Suppressor macrophage treated with lipopolysaccharide for 1 hour (primary cell): ENCODE data around the gene PPP1R15B.
A peak's percentile ranks its signal among the peaks of the same experiment; 100 is the strongest.

Experiments
- DNase-seq, 3 donors: peaks; one replicate each; pipeline ENCODE4 v3.0.0-alpha.2; 2020 to 2022

PPP1R15B gene

DNA sequence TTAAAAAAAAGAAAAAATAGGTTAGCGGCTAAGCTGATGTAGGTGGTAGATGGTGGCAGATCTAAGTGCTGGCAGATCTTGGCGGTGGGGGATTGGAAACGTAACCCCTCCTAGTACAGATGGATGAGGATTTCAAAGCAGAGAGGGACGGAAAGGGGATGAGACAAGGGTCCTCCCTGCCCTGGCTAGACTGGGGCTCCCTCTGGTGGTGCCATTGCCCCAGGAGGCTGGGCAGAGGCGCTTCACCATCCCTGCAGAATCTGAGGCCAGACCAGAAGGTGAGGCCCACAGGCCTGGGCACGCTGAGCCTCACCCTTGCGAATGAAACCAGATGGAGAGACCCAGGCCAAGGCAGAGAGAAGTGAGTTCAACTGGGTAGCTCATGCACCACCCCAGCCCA is 44.9 kb downstream of the PPP1R15B start:
- peak in 2 of 3 donors; percentile 27 to 50 for DNase-seq

DNA sequence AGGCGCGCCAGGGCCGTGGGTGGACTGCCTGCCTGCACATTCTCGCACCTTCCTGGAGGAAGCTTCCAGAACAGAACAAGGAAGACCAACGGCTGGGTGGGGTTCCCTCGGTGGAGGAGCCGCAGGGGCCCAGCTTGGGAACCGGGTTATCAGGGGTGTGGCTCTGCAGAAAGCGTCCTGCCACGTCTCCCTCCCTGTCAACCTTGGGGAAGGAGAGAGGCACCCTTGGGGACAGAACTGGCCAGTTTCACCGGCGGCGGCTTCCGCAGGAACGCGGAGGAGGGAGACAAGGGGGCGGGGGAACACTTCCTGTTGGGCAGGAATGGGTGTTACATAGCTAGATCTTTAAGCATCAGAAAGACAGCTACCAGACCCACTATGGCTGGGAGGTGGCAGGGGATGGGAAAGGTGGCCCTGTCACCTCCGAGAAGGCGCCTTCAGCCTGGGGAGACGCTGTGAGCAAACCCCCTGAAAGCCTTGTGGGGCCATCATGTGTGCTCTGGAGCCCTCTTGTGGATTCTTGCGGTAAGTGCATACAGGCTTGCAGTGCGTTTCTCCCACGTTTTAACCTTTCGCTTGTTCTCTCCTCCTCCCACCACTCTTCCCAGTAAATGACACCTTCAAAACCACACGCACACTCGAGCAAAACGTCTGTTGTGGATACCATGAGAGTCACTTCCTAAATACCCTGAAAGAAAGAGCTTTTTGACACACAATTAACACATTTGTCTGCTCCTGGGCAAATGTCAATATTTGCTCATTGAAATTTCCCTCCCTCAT is 48.1 kb downstream of the PPP1R15B start:
- peak; percentile 80 to 83 (median 82) for DNase-seq

DNA sequence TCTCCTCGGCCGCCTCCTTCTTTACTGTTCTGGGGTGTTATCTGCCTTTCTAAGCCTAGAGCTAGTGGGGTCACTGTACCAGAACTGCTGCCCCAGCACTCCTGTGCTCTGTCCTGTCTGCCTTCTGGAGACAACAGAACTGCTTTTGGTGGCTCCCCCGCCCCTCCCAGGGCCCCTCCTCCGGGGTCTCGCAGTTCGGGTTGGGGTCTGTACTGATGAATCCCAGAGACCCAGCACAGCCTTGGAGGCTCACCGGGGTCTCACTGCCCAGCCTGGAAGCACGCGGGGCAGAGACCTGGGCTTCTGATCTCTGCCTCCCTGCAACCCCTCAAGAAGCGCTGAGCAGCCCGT is 48.7 kb downstream of the PPP1R15B start:
- DNase-seq: no peak

DNA sequence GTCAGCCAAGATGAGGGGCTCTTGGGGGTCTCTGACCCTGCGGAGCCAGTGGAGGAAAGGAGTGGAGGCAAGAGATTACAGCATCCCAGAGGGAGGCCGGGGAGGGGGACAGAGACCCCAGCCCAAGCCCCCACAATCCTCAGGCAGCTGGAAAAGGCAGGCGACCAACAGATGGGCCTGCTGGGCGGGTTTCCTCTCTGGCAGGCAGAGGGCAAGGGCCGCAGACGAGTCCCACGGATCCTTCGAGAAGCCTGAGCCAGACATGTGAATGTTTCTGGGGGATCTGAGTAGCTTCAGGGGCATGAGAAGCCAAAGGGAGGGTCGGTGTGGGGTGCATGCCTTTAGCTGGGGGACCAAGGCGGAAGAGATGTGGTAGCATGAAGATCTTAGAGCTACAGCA is 49.8 kb downstream of the PPP1R15B start:
- DNase-seq: no peak

DNA sequence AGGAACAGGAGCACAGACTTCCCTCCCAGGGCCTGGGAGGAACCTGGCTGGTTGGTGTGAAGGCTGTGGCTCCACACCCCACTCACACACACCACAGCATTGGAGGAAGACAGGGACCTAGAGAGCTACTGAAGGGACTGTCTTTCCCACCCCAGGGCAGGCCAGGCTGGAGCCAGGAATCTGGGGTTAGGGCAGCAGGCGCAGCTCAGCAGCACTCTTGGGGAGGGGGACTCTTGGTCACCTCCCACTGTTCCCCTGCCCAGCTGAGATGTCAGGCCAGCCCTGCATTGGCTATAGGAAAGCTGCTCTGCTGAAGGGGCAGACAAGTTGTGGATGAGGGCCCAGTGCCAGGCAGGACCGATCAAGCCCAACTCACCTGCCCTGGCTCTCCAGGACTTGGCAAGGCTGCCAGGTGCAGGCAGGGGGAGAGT is 50.3 kb downstream of the PPP1R15B start:
- DNase-seq: no peak

DNA sequence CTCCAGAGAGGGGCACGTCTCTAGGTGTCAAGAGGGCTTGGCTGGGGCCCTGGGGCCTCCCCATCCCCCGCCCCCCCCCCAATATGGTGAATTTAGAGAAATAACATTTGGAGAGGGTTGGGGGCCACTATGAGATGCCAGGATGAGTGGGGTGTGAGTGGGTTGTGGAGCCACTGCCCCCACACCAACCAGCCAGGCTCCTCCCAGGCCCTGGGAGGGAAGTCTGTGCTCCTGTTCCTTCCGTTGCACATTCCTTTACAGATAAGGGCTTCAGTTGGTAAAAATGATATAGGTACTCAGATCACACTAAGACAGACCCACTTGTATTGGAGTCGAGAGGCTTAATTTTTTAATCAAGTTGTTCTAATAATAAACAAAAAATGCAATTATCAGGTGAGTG is 51.3 kb downstream of the PPP1R15B start:
- no peak for DNase-seq

DNA sequence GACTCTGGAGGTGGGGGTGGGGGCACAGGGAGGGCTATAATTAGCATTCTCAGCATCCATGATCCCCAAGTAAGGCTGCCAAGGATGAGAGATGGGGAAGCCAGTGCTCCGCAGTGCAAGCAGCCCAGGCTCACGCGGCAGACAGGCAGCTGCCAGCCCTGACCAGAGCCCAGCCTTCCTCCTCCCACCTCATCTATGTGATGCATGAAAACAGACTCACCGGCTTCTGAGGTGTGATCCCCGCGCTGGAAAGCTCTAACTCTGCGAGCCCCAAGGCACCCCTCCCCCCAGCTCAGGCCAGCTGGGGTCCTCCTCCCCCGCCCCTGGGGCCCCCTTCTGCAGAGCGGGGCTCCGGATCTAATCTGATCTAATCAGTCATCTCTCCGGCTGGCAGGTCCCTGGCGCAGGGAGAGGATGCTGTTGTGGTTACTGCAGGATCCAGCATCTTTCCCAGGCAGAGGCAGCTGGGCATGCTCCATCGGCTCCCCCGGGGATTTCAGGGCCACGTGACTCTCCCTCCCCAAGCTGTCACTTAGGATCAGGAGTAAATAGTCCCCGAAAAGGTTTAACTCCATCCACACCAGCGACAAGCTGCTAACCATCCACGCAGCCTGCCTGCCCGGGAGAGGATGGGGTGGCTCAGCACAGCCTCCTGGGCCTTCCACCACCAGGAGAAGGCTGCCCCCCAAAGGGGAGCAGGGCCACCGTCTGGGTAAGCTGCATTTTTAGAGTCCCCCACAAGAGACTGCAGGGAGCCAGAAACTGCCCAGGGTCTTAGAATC is 52.0 kb downstream of the PPP1R15B start, which contains the start of gene PLEKHA6:
PLEKHA6 (minus strand) TSS at position 456 of the 782 bp plus-strand sequence. CDS start 86,202 bp downstream, outside the sequence.
- DNase-seq: peak in 1 of 3 donors; percentile 21

DNA sequence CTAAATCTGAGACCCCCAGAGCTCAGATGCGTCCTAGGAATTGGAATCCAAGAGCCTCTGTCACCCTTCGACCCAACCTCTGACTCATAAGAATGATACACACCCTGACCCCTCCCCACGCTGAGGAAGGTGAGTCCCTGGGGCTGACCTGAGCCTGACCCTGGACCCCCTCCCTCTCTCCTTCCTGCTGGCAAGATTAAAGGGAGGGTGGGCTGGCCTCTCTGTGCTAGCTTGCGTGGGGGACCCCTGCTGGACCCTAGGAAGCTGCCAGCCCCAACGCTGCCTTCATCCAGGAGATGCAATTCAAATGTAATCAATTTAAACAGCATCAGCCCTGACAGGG is 52.5 kb downstream of the PPP1R15B start:
- no peak for DNase-seq

DNA sequence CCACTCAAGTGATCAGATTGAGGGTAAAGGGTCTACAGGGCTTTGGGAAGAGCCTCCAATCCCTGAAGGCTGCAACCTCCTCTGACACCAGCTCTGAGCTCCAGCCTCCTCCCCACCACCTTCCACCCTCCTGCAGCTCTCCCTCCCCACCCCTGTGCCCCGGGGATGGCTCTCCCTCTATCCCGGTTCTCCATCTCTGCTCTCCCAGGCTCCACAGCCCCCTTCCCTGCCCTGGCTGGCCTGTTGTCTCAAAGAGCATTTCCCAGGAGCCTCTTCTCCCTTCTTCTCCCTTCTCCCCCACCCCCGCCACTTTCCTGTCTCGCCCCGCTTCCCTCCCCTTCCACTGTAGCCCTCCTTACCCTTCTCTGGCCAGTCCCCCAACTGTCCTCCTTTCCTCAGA is 53.0 kb downstream of the PPP1R15B start:
- no peak for DNase-seq

DNA sequence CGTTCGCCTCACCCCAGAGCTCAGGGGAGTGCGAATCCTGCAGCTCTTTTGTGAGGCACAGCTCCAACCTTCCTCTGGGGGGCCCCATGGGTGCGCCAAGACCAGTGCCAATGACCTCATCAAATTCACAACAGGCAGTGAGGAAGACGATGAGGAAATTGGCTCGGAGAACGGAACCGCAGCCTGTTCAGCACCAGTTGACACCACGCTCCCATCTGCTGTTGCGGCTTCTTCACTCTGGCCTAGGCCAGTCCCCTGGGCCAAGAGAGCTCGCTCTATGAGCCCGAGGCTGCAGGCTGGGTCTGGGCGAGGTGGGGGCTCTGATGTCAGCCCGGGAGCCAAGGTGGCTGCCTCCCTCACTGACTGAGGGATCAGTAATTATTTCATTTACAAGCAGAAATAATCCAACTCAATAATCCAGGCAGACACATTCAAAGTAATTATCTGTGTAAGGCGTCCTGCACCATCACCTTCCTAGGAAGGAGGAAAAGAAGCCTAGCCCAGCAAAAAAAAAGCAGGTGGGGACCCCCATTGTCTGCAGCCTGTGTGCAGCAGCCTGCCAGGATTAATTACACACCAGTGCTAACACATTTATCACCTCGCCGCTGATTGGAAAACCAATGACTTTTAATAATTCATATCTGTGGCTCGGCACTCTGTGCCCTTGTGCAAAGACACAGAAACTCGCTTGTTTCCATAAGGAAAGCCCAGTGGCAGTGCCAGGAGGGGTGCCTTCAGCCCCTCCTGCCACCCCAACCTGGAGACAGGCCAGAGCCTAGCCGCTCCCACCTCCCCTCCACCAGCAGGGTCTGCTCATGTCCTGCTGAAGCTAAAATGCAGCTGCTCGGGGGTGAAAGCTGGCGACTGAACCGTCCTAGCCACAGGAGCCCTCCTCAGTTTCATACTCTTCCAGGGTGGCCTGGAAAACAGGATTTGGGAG is 53.8 kb downstream of the PPP1R15B start:
- peak; percentile 73 to 77 (median 76) for DNase-seq

DNA sequence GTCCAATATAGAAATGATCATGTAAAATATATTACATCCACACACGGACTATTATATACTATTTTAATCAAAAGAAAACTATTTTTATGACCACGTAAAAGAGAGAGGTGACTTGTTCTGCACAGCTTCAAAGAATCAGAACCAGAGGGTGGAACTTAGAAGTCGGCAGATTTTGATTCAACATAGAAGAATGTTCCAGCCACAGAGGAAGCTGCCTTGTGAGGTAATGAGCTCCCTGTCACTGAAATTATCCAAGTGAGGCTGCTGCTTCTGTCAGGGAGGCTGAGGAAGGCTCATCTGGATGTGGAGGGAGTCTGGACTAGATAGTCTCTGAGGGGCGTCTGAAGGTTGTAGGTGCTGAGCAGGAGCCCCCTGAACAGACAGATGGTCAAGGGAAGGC is 54.6 kb downstream of the PPP1R15B start:
- DNase-seq: no peak

DNA sequence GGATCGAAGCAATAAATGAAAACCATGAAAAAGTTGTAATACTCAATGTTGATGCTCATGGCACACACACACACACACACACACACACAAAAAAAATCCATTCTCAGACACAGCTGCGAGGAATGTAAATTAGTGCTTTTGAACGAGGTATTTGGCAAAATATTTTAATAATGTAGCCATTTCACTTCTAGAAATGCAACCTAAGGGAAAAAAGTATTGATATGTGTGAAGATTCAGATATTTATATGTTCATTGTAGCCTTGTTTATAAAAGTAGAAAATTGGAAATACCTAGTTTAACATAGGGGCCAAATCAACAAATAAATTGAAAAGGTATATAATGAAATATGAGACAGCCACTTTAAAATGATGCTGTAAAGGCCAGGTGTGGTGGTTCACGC is 55.7 kb downstream of the PPP1R15B start:
- DNase-seq: no peak

DNA sequence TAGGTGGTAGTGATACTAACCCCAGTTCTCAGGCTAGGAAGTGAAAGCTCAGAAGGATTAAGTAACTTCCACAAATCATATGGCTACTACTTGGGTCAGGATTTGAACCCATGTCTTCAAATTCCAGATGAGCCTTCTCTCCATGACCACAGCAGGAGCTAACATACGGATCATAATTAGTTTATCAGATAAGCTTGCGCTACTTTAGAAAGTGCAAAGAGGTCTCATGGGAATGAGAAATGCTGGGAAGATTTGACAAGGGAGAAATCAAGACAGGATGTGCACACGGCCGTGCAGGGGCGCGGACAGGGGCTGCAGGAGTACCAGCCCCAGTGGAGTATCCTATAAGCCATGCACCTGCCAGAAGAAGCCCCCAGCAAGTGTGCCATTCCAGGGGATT is 57.0 kb downstream of the PPP1R15B start:
- no peak for DNase-seq
